Esophagus squamous epithelium (tissue), 4 donors: Measurements from ENCODE around the gene RGS3.

ENCODE experiments used
- POLR2A ChIP-seq, 4 donors: fragments of 450-650 bp; IDR thresholded peaks; one replicate each; pipeline ENCODE4 v1.6.1; 2017; ENCODE audit warnings: antibody characterized with exemption in 4 of 4, mild to moderate bottlenecking in 4 of 4, moderate library complexity in 3 of 4
- TF ChIP-seq, protein P1 (sequence below), 6 experiments: fragments of 450-650 bp in 4 of 6; fragments of 200-600 bp in 2 of 6; sonication (generic) in 2 of 6; IDR thresholded peaks; one replicate each; pipeline ENCODE4 v1.5.1; 2016 to 2019; ENCODE audit warnings: antibody characterized with exemption in 6 of 6, mild to moderate bottlenecking in 4 of 6, moderate library complexity in 4 of 6

DNA sequence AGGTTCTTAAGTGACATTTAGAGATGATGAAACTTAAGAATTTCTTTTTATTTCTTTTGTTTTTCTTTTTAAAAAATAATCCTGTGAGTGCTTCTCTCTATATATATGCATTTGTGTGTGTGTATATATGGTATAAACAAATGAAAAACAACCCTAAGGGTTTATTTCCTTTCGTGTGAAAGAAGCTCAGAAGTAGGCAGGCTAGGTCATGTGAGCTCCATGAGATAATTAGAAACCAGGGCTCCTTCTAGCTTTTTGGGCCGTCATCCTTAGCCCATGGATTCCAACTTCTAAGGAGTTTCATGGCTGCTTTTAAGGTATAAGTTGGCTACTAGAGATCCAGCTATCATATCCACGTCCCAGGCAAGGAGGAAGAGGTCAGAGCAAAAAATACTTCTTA lies 41.8 kb upstream of the RGS3 start:
- TF ChIP-seq, protein P1, sequence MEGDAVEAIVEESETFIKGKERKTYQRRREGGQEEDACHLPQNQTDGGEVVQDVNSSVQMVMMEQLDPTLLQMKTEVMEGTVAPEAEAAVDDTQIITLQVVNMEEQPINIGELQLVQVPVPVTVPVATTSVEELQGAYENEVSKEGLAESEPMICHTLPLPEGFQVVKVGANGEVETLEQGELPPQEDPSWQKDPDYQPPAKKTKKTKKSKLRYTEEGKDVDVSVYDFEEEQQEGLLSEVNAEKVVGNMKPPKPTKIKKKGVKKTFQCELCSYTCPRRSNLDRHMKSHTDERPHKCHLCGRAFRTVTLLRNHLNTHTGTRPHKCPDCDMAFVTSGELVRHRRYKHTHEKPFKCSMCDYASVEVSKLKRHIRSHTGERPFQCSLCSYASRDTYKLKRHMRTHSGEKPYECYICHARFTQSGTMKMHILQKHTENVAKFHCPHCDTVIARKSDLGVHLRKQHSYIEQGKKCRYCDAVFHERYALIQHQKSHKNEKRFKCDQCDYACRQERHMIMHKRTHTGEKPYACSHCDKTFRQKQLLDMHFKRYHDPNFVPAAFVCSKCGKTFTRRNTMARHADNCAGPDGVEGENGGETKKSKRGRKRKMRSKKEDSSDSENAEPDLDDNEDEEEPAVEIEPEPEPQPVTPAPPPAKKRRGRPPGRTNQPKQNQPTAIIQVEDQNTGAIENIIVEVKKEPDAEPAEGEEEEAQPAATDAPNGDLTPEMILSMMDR (IDR thresholded peaks at IDR 0.05) = no peak
- no peak for TF ChIP-seq POLR2A (IDR thresholded peaks at IDR 0.05)
